H1 (cell line): Measurements from ENCODE around the gene CDC42BPB. TPM values are rescaled to one million over a fixed set of nuclear protein-coding genes. Genes with fewer than 3 reads are reported as not detected.

ENCODE experiments used
- CTCF ChIA-PET: fragments of 300-600 bp; sonication (Branson Sonifier 250); formaldehyde crosslinking; loops from one replicate; lab custom pipeline; 2021; ENCODE audit not compliant: partially characterized antibody; lab: Charles Lee
- POLR2A ChIA-PET: fragments of 300-600 bp; sonication (Branson Sonifier 250); formaldehyde crosslinking; loops from one replicate; lab custom pipeline; 2021; ENCODE audit warnings: inconsistent platforms; ENCODE audit not compliant: partially characterized antibody; lab: Charles Lee
- DNase-seq, 2 experiments: peaks; one replicate each; pipeline versions ENCODE4 v3.0.0 to v3.0.0-alpha.2; 2010 to 2022; ENCODE audit warnings: low spot score in 2 of 2, low read depth in 1 of 2, mixed read lengths in 1 of 2
- FAIRE-seq: peaks from 2 replicates; lab custom pipeline; 2011; peaks lifted over from hg19 to GRCh38; lab: Jason Lieb, UNC
- H2AFZ ChIP-seq: 2 replicates; pipeline ENCODE4 v1.8.1; 2012; ENCODE audit warnings: low read length, inconsistent platforms
- H2AK5ac ChIP-seq: 2 replicates; pipeline ENCODE4 v1.6.1; 2013; ENCODE audit warnings: low read depth, low read length
- H2BK120ac ChIP-seq: replicated peaks from 2 replicates; pipeline ENCODE3; 2013; ENCODE audit warnings: low read depth, low read length, inconsistent platforms
- H2BK12ac ChIP-seq: 2 replicates; pipeline ENCODE4 v1.6.1; 2013; ENCODE audit warnings: low read depth, low read length
- H2BK15ac ChIP-seq: 2 replicates; pipeline ENCODE4 v1.6.1; 2013; ENCODE audit warnings: low read length
- H2BK20ac ChIP-seq: 2 replicates; pipeline ENCODE4 v1.6.1; 2013; ENCODE audit warnings: low read length
- H2BK5ac ChIP-seq: 2 replicates; pipeline ENCODE4 v1.6.1; 2013; ENCODE audit warnings: low read depth, low read length
- H3K14ac ChIP-seq: 2 replicates; pipeline ENCODE4 v1.6.1; 2013; ENCODE audit warnings: inconsistent platforms; ENCODE audit not compliant: insufficient read length
- H3K18ac ChIP-seq: 2 replicates; pipeline ENCODE4 v1.6.1; 2013; ENCODE audit warnings: low read length; ENCODE audit errors: extremely low read depth
- H3K23ac ChIP-seq: 2 replicates; pipeline ENCODE4 v1.6.1; 2013; ENCODE audit warnings: inconsistent platforms; ENCODE audit not compliant: insufficient read length
- H3K23me2 ChIP-seq: 2 replicates; pipeline ENCODE4 v1.6.1; 2013; ENCODE audit warnings: low read depth, low read length
- H3K27ac ChIP-seq: 2 replicates; pipeline ENCODE4 v1.6.1; 2011; ENCODE audit warnings: low read depth, low read length, inconsistent platforms
- H3K27me3 ChIP-seq, 4 experiments: replicated peaks in 1 of 4; 1 replicate in 1 of 4; 2 replicates in 3 of 4; pipeline versions ENCODE4 v1.6.1 to v1.8.1; 2011 to 2013; ENCODE audit warnings: low read length in 3 of 4, mild to moderate bottlenecking in 3 of 4, inconsistent platforms in 2 of 4, mixed read lengths in 2 of 4, moderate library complexity in 1 of 4; ENCODE audit not compliant: control insufficient read depth in 3 of 4, insufficient read depth in 3 of 4; ENCODE audit errors: extremely low read depth in 1 of 4
- H3K36me3 ChIP-seq, 4 experiments: 2 replicates each; pipeline versions ENCODE4 v1.6.1 to v1.8.1; 2011 to 2013; ENCODE audit warnings: mild to moderate bottlenecking in 4 of 4, low read length in 3 of 4, moderate library complexity in 2 of 4, control low read depth in 1 of 4, inconsistent platforms in 1 of 4; ENCODE audit not compliant: insufficient read depth in 4 of 4, control insufficient read depth in 2 of 4
- H3K4ac ChIP-seq: replicated peaks from 2 replicates; pipeline ENCODE3; 2013; ENCODE audit warnings: low read length, low read depth, mixed read lengths, inconsistent platforms; ENCODE audit not compliant: insufficient read length
- H3K4me1 ChIP-seq, 4 experiments: replicated peaks in 1 of 4; 1 replicate in 1 of 4; 2 replicates in 3 of 4; pipeline versions ENCODE4 v1.6.1 to v1.8.1; 2011 to 2013; ENCODE audit warnings: low read length in 3 of 4, inconsistent platforms in 2 of 4, mixed read lengths in 1 of 4; ENCODE audit not compliant: insufficient read depth in 4 of 4, control insufficient read depth in 3 of 4
- H3K4me2 ChIP-seq, 2 experiments: 2 replicates each; pipeline versions ENCODE4 v1.6.1 to v1.8.1; 2011 to 2013; ENCODE audit warnings: low read depth in 2 of 2, low read length in 2 of 2, control low read depth in 1 of 2, inconsistent platforms in 1 of 2, mild to moderate bottlenecking in 1 of 2; ENCODE audit not compliant: insufficient read depth in 1 of 2
- H3K4me3 ChIP-seq, 4 experiments: fragments of 200-600, 300-600 bp in 1 of 4; sonication (generic), shearing (Covaris generic), sonication (Bioruptor Twin) in 1 of 4; 2 replicates each; pipeline versions ENCODE4 v1.5.1 to v1.8.1; 2011 to 2016; ENCODE audit warnings: low read length in 4 of 4, low read depth in 3 of 4, control low read depth in 2 of 4, inconsistent platforms in 2 of 4, mild to moderate bottlenecking in 2 of 4, mixed read lengths in 1 of 4, moderate library complexity in 1 of 4; ENCODE audit not compliant: insufficient read depth in 2 of 4; ENCODE audit errors: extremely low read depth in 1 of 4
- H3K56ac ChIP-seq: replicated peaks from 2 replicates; pipeline ENCODE3; 2013; ENCODE audit warnings: low read depth, mild to moderate bottlenecking, mixed read lengths, low read length, inconsistent platforms; ENCODE audit not compliant: insufficient read length
- H3K79me1 ChIP-seq: 2 replicates; pipeline ENCODE4 v1.6.1; 2013; ENCODE audit warnings: low read depth, low read length, control low read depth
- H3K79me2 ChIP-seq, 2 experiments: 2 replicates each; pipeline versions ENCODE4 v1.6.1 to v1.8.1; 2012 to 2013; ENCODE audit warnings: low read length in 2 of 2, mild to moderate bottlenecking in 2 of 2, inconsistent platforms in 1 of 2; ENCODE audit not compliant: insufficient read depth in 2 of 2, control insufficient read depth in 1 of 2
- H3K9ac ChIP-seq, 4 experiments: replicated peaks in 1 of 4; 1 replicate in 1 of 4; 2 replicates in 3 of 4; pipeline versions ENCODE4 v1.6.1 to v1.8.1; 2011 to 2013; ENCODE audit warnings: low read depth in 3 of 4, low read length in 3 of 4, control low read depth in 2 of 4, mild to moderate bottlenecking in 2 of 4, moderate library complexity in 2 of 4, inconsistent platforms in 1 of 4; ENCODE audit errors: extremely low read depth in 1 of 4
- H3K9me3 ChIP-seq, 2 experiments: 2 replicates each; pipeline versions ENCODE4 v1.6.1 to v1.8.1; 2012 to 2013; ENCODE audit warnings: mild to moderate bottlenecking in 2 of 2, moderate library complexity in 2 of 2, control low read depth in 1 of 2, inconsistent platforms in 1 of 2, low read depth in 1 of 2, low read length in 1 of 2, mixed read lengths in 1 of 2; ENCODE audit not compliant: insufficient read depth in 2 of 2
- H4K20me1 ChIP-seq, 2 experiments: replicated peaks in 1 of 2; 2 replicates each; pipeline versions ENCODE3 to v1.8.1; 2011 to 2013; ENCODE audit warnings: inconsistent platforms in 2 of 2, low read length in 2 of 2, mild to moderate bottlenecking in 1 of 2; ENCODE audit not compliant: insufficient read depth in 2 of 2, control insufficient read depth in 1 of 2
- H4K5ac ChIP-seq: 2 replicates; pipeline ENCODE4 v1.6.1; 2013; ENCODE audit warnings: low read length, low read depth, mixed read lengths, inconsistent platforms; ENCODE audit not compliant: insufficient read length
- H4K8ac ChIP-seq: 2 replicates; pipeline ENCODE4 v1.8.0; 2013; ENCODE audit warnings: mild to moderate bottlenecking, moderate library complexity, low read length, inconsistent platforms; ENCODE audit not compliant: insufficient read depth; ENCODE audit errors: extremely low read depth
- H4K91ac ChIP-seq: replicated peaks from 2 replicates; pipeline ENCODE3; 2013; ENCODE audit warnings: low read length, mixed read lengths, inconsistent platforms; ENCODE audit not compliant: insufficient read length
- BACH1 ChIP-seq: IDR thresholded peaks from 2 replicates; pipeline ENCODE4 v1.6.1; 2012; ENCODE audit warnings: low read length, improper control_type of control experiment
- HDAC6 ChIP-seq: IDR thresholded peaks from one replicate; pipeline ENCODE4 v1.7.1; 2012; ENCODE audit warnings: low read depth, mild to moderate bottlenecking, inconsistent platforms, low read length, moderate library complexity
- JUND ChIP-seq: IDR thresholded peaks from 2 replicates; pipeline ENCODE4 v1.6.1; 2011; ENCODE audit warnings: mild to moderate bottlenecking, improper control_type of control experiment, low read length
- KDM1A ChIP-seq: fragments of 200-600, 300-600 bp; sonication (generic); IDR thresholded peaks from 2 replicates; pipeline ENCODE4 v1.7.1; 2016; ENCODE audit warnings: mild to moderate bottlenecking, low read length, borderline replicate concordance
- KDM5A ChIP-seq: fragments of 200-600 bp; IDR thresholded peaks from 2 replicates; pipeline ENCODE4 v1.7.1; 2012; ENCODE audit warnings: mild to moderate bottlenecking, low read length, inconsistent platforms, mixed read lengths
- MAFK ChIP-seq: IDR thresholded peaks from 2 replicates; pipeline ENCODE4 v1.6.1; 2012; ENCODE audit warnings: low read depth, mild to moderate bottlenecking, improper control_type of control experiment, low read length
- POLR2A ChIP-seq, 2 experiments: IDR thresholded peaks; 1 replicate in 1 of 2; 2 replicates in 1 of 2; pipeline ENCODE4 v1.6.1; 2011; ENCODE audit warnings: low read depth in 2 of 2, low read length in 2 of 2, mild to moderate bottlenecking in 2 of 2; ENCODE audit errors: control extremely low read depth in 1 of 2
- POU5F1 ChIP-seq: IDR thresholded peaks from 2 replicates; pipeline ENCODE4 v1.6.1; 2011; ENCODE audit warnings: low read depth, mild to moderate bottlenecking, low read length, moderate library complexity
- RBBP5 ChIP-seq: IDR thresholded peaks from 2 replicates; pipeline ENCODE4 v1.7.1; 2012; ENCODE audit warnings: low read depth, mild to moderate bottlenecking, inconsistent platforms, low read length, moderate library complexity, borderline replicate concordance
- SAP30 ChIP-seq: fragments of 300-600 bp; sonication (generic); IDR thresholded peaks from 2 replicates; pipeline ENCODE4 v1.7.1; 2012; ENCODE audit warnings: low read length, moderate library complexity, mild to moderate bottlenecking, inconsistent platforms; ENCODE audit not compliant: insufficient read depth, insufficient replicate concordance
- SRF ChIP-seq: IDR thresholded peaks from 2 replicates; pipeline ENCODE4 v1.6.1; 2011; ENCODE audit warnings: mild to moderate bottlenecking, low read depth, low read length, moderate library complexity
- TAF1 ChIP-seq: IDR thresholded peaks from 2 replicates; pipeline ENCODE4 v1.6.1; 2011; ENCODE audit warnings: mild to moderate bottlenecking, low read depth, low read length
- TAF7 ChIP-seq: optimal IDR thresholded peaks from 2 replicates; pipeline ENCODE3; 2011; ENCODE audit warnings: low read depth, mild to moderate bottlenecking, inconsistent platforms, low read length, moderate library complexity, borderline replicate concordance
- WGBS, 2 experiments: shearing (Covaris generic) in 1 of 2; methylation state at CpG; one replicate each; pipeline versions ENCODE4 v1.1.6 to v1.1.7; 2013 to 2015; ENCODE audit warnings: low lambda C conversion rate in 2 of 2, mixed read lengths in 2 of 2, inconsistent platforms in 1 of 2, low coverage in 1 of 2, missing lambda C conversion rate in 1 of 2; ENCODE audit not compliant: insufficient replicate concordance in 2 of 2, insufficient coverage in 1 of 2, insufficient read length in 1 of 2; ENCODE audit errors: extremely low coverage in 1 of 2, missing lambda C conversion rate in 1 of 2; 5-methylcytosine and 5-hydroxymethylcytosine counted together
- polyA plus RNA-seq, 7 experiments: library from polyadenylated mRNA; depleted of rRNA in 3 of 7; stranded (reverse) in 5 of 7; unstranded in 2 of 7; fragments of >200 nt in 5 of 7; fragments of 200-250 nt in 2 of 7; gene quantifications; 1 replicate in 5 of 7; 2 replicates in 1 of 7; 4 replicates in 1 of 7; pipeline versions ENCODE4 v1.2.1 to v1.2.3, GENCODE V29; 2011 to 2013; ENCODE audit warnings: missing spikeins in 2 of 7, mixed read lengths in 2 of 7
- total RNA-seq: library from RNA; stranded (reverse); fragmentation: NEBNext Ultra II Directional; extraction: Animal tissue kit (Norgen Biotek cat#: 25700); gene quantifications from 2 replicates; pipeline ENCODE4 v1.2.1, GENCODE V29; 2021

The CDC42BPB gene
- total and polyA plus RNA-seq, 2 of the 8 experiments (the other 6 are each of a cell fraction or from before 2014, with no cell fraction given): 51.2 to 88.2 TPM

- FAIRE-seq (no peak), DNase-seq (no peak)
- no peaks in the 10 kb centered on the region for H3K9me3 ChIP-seq
- H2AFZ ChIP-seq: no peak overlapping the region
- H2BK5ac ChIP-seq: no peak overlapping the region
- no peak overlapping the region for H2BK20ac ChIP-seq
- no peaks in the 10 kb centered on the region for H3K79me2 ChIP-seq
- H4K5ac ChIP-seq: no peak overlapping the region
- no peak overlapping the region for H3K27ac ChIP-seq
- H2AK5ac ChIP-seq: no peak overlapping the region
- H3K23me2 ChIP-seq: no peaks in the 10 kb centered on the region
- H3K79me1 ChIP-seq: peaks cover 8% of the 10 kb centered on the region; the same call in 1 of the 2 replicates
- H3K9ac ChIP-seq: no peak overlapping the region
- no peak overlapping the region for H3K23ac ChIP-seq
- 96% methylated on average over 21 of the region's 21 CpGs; no CpG with 5 or more reads in 1 of the 2 experiments for WGBS, 2 experiments
- H4K20me1 ChIP-seq: peaks cover 5 to 15% of the 10 kb centered on the region in 2 experiments
- H3K4ac ChIP-seq: no peak overlapping the region
- no peak overlapping the region for H3K56ac ChIP-seq
- no peak overlapping the region for H2BK120ac ChIP-seq
- H4K91ac ChIP-seq: no peak overlapping the region
- no peak overlapping the region; the same call in 1 of the 2 replicates for H4K8ac ChIP-seq
- H2BK12ac ChIP-seq: no peak overlapping the region
- no peak overlapping the region for H2BK15ac ChIP-seq
- no peak overlapping the region for H3K18ac ChIP-seq
- no peak overlapping the region for H3K4me2 ChIP-seq
- H3K27me3 ChIP-seq: no peaks in the 10 kb centered on the region
- H3K36me3 ChIP-seq: peaks cover 0 to 32% (median 6%) of the 10 kb centered on the region in 4 experiments; a peak in 5 of 8 replicates
- CTCF ChIA-PET: interaction anchor here (1.8 to 2.3 kb wide), 2 partner anchors 12 to 27 kb away, joined by 10 read pairs; no protein-coding TSS in a partner anchor
- no peaks in the 10 kb centered on the region for H3K4me1 ChIP-seq
- H3K4me3 ChIP-seq: no peak overlapping the region
- TF ChIP-seq SAP30: no peak
- TF ChIP-seq JUND: no peak
- TF ChIP-seq RBBP5: no peak
- no peak for TF ChIP-seq BACH1
- no peak for TF ChIP-seq KDM1A
- TF ChIP-seq SRF: no peak
- TF ChIP-seq MAFK: no peak
- TF ChIP-seq KDM5A: no peak
- no peak for TF ChIP-seq TAF7
- no peak for TF ChIP-seq HDAC6
- TF ChIP-seq TAF1: no peak
- TF ChIP-seq POU5F1: no peak
- TF ChIP-seq POLR2A (IDR thresholded peaks at IDR 0.05; ENCODE audit: control extremely low read depth in 1 of 2, low read depth in 2 of 2, low read length in 2 of 2): no peak
- no peak overlapping the region for H3K14ac ChIP-seq
- POLR2A ChIA-PET: interaction anchor here (0.8 kb wide), 1 partner anchor 15 kb away, joined by 3 read pairs; no protein-coding TSS in a partner anchor
These were observed 58.0 kb downstream of the CDC42BPB start for GRCh38 chr14:102999227-102999895.
